SJSA1 (cell line): ENCODE results near the gene SLC9A4. TPM values are rescaled to one million over a fixed set of nuclear protein-coding genes. Genes with fewer than 3 reads are reported as not detected.

Experiments
- DNase-seq, 2 experiments: peaks; one replicate each; pipeline ENCODE4 v3.0.0-alpha.2; 2015 to 2020; ENCODE audit warnings: low spot score in 2 of 2, low read depth in 1 of 2
- H3K27ac ChIP-seq: fragments of 250-450 bp; sonication (Bioruptor Pico); 2 replicates; pipeline ENCODE4 v1.5.1; 2020; ENCODE audit warnings: mild to moderate bottlenecking, moderate library complexity
- H3K27me3 ChIP-seq: fragments of 250-450 bp; sonication (Bioruptor Pico); replicated peaks from 2 replicates; pipeline ENCODE4 v1.5.1; 2020; ENCODE audit warnings: mild to moderate bottlenecking, moderate library complexity
- H3K36me3 ChIP-seq: fragments of 250-450 bp; sonication (Bioruptor Pico); 2 replicates; pipeline ENCODE4 v1.5.1; 2020; ENCODE audit warnings: mild to moderate bottlenecking
- H3K4me1 ChIP-seq: fragments of 250-450 bp; sonication (Bioruptor Pico); replicated peaks from 2 replicates; pipeline ENCODE4 v1.6.1; 2021; ENCODE audit warnings: mild to moderate bottlenecking
- H3K4me3 ChIP-seq: fragments of 250-450 bp; sonication (Bioruptor Pico); 2 replicates; pipeline ENCODE4 v1.5.1; 2020; ENCODE audit warnings: mild to moderate bottlenecking
- H3K9me3 ChIP-seq: fragments of 250-450 bp; sonication (Bioruptor Pico); replicated peaks from 2 replicates; pipeline ENCODE4 v1.5.1; 2020; ENCODE audit warnings: mild to moderate bottlenecking
- total RNA-seq: library from RNA; depleted of rRNA; stranded (reverse); fragments of >200 nt; shearing (Covaris generic); gene quantifications from 2 replicates; pipeline ENCODE4 v1.2.3, GENCODE V29; 2014

SLC9A4 gene
- total RNA-seq, 1 experiment from 2014 or later, result not detected

- Histone ChIP-seq H3K4me1 (peaks cover 23% of the 10 kb centered on the region), H3K4me3 (no peak overlapping the region), H3K36me3 (no peaks in the 10 kb centered on the region)
These were observed 42.8 kb downstream of the SLC9A4 start for GRCh38 chr2:102515851-102516250.

DNA sequence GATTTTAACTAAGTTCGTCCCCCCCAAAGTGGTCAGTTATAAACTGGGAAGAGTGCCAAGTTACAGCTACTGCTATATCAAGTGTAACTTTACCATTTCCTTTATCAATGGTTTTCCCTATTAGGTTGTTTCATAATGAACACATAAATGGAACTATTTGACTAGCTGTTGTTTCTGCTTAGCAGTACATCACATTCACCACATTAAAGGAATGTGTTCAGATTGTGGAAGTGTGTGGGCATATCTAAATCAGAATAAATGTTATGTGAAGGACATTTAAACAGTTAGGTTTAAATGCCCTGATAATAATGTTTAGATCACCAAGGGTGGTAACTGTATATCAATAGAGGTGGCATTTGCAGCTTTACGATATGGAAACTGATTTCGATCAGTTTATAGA lies 45.1 kb downstream of the SLC9A4 start:
- peaks cover 18% of the 10 kb centered on the region for H3K4me1 ChIP-seq
- H3K27ac ChIP-seq, result no peak overlapping the region
- H3K27me3 ChIP-seq, result no peaks in the 10 kb centered on the region
- no peak overlapping the region for H3K4me3 ChIP-seq
- peaks cover 3% of the 10 kb centered on the region; the same call in 1 of the 2 replicates for H3K9me3 ChIP-seq
- H3K36me3 ChIP-seq, result no peaks in the 10 kb centered on the region
- no peak for DNase-seq

More at GRCh38 chr2:102515851-102516250, 42.8 kb downstream of the SLC9A4 start:
- H3K27me3 ChIP-seq, result no peaks in the 10 kb centered on the region
- no peak for DNase-seq
- H3K27ac ChIP-seq, result no peak overlapping the region
- peaks cover 3% of the 10 kb centered on the region; the same call in 1 of the 2 replicates for H3K9me3 ChIP-seq

DNA sequence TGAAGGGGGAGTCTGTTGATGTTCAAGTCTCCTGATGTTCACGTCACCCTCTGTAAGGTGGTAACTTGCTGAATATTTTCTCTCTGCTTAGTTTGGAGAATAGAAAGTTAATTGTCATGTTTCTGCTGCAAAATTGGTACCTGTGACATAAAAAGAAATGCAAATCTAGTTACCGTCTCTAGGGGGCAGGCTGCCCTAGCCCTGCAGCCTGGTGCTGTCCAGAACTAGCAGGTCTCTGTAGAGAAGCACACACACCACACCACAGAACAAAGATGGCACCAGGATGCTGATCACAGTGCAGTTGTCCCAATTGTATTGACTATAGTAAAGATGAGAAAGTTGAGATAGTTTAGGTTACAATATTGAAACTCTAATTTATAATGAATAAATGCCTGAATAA lies 47.0 kb downstream of the SLC9A4 start:
- Histone ChIP-seq H3K4me3 (no peak overlapping the region), H3K9me3 (no peaks in the 10 kb centered on the region; the same call in 1 of the 2 replicates), H3K4me1 (peaks cover 1% of the 10 kb centered on the region), H3K27ac (no peak overlapping the region), H3K36me3 (no peaks in the 10 kb centered on the region), H3K27me3 (no peaks in the 10 kb centered on the region)
- no peak for DNase-seq

DNA sequence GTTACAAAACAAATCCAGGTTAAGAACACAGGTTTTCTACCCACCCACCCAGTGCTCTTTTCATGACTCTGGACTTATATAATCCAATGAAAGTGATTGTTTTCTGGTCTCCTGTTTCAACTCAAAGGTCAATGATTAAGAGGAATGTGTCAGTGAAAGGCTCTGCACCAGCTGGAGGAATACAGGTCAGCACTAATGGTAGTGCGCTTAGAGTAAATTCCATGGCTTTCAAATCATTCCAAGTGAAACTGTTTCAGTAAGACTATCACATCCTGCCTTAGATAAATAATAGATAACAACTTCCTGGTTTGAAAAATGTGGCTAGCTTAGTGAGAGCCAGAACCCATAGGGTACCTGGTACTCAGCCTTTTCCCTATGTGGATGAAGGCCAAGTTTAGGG lies 47.8 kb downstream of the SLC9A4 start:
- Histone ChIP-seq H3K9me3 (no peaks in the 10 kb centered on the region; the same call in 1 of the 2 replicates), H3K27ac (no peak overlapping the region), H3K27me3 (no peaks in the 10 kb centered on the region), H3K4me1 (no peaks in the 10 kb centered on the region), H3K4me3 (no peak overlapping the region), H3K36me3 (no peaks in the 10 kb centered on the region)
- no peak for DNase-seq

DNA sequence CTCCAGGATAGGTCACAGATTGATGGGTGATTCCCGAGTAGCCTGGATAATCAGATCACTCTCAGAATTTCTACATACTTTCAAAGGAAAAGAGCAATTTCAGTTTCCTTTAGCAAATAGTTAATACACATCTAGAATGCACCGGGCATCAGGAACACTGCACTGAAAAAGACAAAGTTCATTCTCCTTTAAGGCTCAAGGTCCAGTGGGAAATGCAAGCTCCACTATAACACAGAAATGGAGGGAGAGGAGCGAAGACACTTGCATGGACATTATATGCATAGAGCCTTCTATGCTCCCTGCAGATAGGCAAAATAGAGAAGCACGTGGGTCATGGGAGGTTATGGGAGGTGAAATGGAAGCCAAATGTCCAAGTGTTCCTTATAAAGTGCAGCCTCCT lies 49.1 kb downstream of the SLC9A4 start:
- no peaks in the 10 kb centered on the region for H3K36me3 ChIP-seq
- H3K4me3 ChIP-seq, result no peak overlapping the region
- H3K27me3 ChIP-seq, result 0 out of 2 replicates have a peak, but pooled peaks cover 7% of the 10 kb centered on the region
- no peak overlapping the region for H3K27ac ChIP-seq
- DNase-seq, result no peak
- no peaks in the 10 kb centered on the region for H3K4me1 ChIP-seq
- H3K9me3 ChIP-seq, result no peaks in the 10 kb centered on the region; the same call in 1 of the 2 replicates

DNA sequence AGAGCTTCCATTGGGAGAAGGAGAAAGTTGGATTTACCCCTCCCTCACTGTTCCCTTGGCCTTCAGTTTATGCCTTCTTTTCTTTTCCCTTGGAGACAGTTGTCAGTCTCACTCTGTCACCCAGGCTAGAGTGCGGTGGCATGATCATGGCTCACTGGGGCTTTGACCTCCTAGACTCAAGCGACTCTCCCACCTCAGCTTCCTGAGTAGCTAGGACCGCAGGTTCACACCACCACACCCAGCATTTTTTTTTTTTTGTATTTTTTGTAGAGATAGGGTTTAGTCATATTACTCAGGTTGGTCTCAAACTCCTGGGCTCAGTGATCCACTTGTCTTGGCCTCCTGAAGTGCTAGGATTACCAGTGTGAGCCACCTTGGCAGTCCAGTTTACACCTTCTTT lies 49.9 kb downstream of the SLC9A4 start:
- H3K27me3 ChIP-seq, result 0 out of 2 replicates have a peak, but pooled peaks cover 7% of the 10 kb centered on the region
- no peak overlapping the region for H3K27ac ChIP-seq
- DNase-seq, result no peak
- no peaks in the 10 kb centered on the region for H3K4me1 ChIP-seq
- H3K36me3 ChIP-seq, result no peaks in the 10 kb centered on the region
- no peak overlapping the region for H3K4me3 ChIP-seq
- H3K9me3 ChIP-seq, result no peaks in the 10 kb centered on the region; the same call in 1 of the 2 replicates

DNA sequence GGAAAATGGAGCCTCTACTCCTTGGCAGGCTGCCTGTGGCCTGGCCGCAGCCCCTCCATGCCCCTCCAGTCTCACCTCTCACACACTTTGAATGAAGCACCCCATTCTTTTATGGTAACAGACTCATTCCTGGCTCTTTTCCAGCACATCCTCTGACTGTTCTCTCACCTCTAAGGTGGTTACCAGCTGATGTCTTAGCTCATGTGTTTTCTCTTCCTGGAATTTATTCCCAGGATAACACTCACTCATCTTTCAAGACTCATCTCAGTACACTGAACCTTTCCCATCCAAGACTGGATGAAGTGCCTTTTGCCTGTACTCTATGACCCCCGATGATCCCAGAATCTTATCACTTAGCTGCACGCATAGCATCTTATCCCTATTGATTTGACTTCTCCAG lies 50.6 kb downstream of the SLC9A4 start:
- Histone ChIP-seq H3K27ac (no peak overlapping the region), H3K36me3 (no peaks in the 10 kb centered on the region), H3K27me3 (0 out of 2 replicates have a peak, but pooled peaks cover 7% of the 10 kb centered on the region), H3K4me3 (no peak overlapping the region), H3K9me3 (no peaks in the 10 kb centered on the region; the same call in 1 of the 2 replicates), H3K4me1 (no peaks in the 10 kb centered on the region)
- DNase-seq, result no peak

DNA sequence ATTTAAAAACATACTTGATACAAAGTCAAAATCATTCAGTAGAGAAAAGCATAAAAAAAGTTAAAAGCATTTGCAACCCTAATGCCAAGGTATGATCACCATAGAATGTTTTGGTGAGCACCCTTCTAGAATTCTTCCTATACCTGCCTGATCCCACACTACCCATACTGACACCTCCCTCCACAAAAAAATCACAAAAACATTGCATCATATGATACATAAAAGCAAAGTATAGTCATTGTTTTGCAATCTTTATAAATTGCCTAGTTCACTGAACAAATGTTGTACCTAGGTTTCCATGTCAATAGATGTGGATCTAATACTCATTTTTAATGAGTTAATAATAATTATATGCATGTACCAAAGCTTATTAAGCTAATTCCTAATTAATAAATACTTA lies 54.1 kb downstream of the SLC9A4 start:
- Histone ChIP-seq H3K4me1 (no peaks in the 10 kb centered on the region), H3K27me3 (0 out of 2 replicates have a peak, but pooled peaks cover 7% of the 10 kb centered on the region), H3K36me3 (no peaks in the 10 kb centered on the region), H3K4me3 (no peak overlapping the region), H3K27ac (no peak overlapping the region), H3K9me3 (no peaks in the 10 kb centered on the region)
- no peak for DNase-seq

DNA sequence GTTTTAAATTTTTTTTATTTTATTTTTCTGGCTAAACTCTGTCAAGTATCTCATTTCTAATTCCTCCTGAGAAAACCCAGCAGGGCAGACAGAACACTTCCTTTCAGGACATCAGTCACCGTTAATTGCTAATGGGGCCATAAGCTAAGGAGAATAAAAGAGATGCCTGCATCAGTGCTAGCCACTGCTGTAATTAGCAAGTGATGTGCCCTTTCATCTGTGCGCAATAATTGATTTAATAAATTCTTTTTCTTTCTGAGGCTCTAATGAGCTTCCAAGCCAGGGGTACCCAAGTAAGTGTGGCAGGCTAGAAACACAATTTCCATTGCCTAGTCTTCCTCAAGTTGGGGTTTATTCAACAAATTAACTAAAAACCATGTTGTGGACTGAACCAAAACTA lies 65.5 kb downstream of the SLC9A4 start:
- Histone ChIP-seq H3K27me3 (0 out of 2 replicates have a peak, but pooled peaks cover 3% of the 10 kb centered on the region), H3K27ac (no peak overlapping the region), H3K4me3 (no peak overlapping the region), H3K4me1 (no peaks in the 10 kb centered on the region), H3K36me3 (no peaks in the 10 kb centered on the region), H3K9me3 (no peaks in the 10 kb centered on the region)
- DNase-seq, result no peak

DNA sequence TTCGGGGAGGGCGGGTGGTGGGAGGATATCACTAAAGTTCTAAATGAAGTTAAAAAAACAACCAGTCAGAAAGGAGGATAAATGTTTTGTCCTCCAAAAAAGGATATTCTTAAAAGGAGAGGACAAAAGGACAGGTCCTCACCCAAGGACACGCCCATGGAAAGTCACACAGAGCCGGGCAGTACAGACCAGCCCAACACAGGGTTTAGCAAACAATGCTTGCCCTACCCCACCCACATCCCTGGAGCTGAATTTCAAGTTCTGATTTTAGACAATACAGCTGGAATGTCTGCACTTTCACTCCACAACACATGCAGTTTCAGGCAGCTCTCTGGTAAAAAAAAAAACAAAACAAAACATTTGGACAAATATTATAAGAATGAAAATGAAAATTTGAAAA lies 67.9 kb downstream of the SLC9A4 start:
- no peak overlapping the region for H3K27ac ChIP-seq
- H3K4me1 ChIP-seq, result no peaks in the 10 kb centered on the region
- no peaks in the 10 kb centered on the region for H3K9me3 ChIP-seq
- no peaks in the 10 kb centered on the region for H3K36me3 ChIP-seq
- DNase-seq, result no peak
- no peak overlapping the region for H3K4me3 ChIP-seq
- 0 out of 2 replicates have a peak, but pooled peaks cover 3% of the 10 kb centered on the region for H3K27me3 ChIP-seq

DNA sequence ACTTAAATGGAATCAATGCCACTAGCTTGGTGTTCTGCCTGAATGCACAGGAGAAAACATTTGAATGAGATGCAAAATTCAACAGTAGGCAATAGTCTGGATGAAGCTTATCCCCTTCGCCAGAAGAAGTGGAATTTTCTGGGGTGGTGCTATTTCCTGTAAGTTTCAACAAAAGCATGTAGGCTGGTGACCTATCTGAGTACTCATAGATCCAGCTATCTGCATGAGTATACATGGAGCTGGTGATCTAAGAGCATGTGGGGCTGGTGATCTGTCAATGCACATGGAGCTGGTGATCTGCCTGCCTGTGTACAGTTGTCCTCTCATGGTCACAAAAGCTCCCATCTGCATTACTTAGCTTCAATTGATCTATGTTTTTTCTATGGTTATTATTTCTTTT lies 71.2 kb downstream of the SLC9A4 start:
- no peak overlapping the region for H3K4me3 ChIP-seq
- H3K4me1 ChIP-seq, result no peaks in the 10 kb centered on the region
- no peak for DNase-seq
- no peaks in the 10 kb centered on the region for H3K36me3 ChIP-seq
- H3K9me3 ChIP-seq, result no peaks in the 10 kb centered on the region; the same call in none of the 2 replicates
- no peaks in the 10 kb centered on the region for H3K27me3 ChIP-seq
- no peak overlapping the region for H3K27ac ChIP-seq

DNA sequence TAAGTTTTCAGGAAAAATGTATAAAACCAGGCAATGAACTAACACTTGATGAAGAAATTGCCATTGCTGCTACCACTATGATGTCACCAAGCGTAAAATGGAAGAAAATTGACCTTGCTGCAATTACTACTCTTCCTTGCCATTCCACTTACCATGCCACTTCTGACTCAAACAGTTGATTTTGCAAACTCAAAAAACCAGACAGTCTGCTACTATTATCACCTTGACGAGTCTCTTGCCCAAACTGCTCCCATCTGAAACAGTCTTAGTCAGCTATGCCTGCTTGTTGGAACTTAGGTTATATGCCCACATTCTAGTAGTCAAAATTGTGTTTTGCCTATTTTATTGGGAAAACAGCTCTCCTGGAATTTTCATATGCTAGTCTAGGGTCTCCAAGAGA lies 74.4 kb downstream of the SLC9A4 start:
- peaks cover 2% of the 10 kb centered on the region for H3K9me3 ChIP-seq
- no peaks in the 10 kb centered on the region for H3K4me1 ChIP-seq
- DNase-seq, result no peak
- H3K4me3 ChIP-seq, result no peak overlapping the region
- no peaks in the 10 kb centered on the region for H3K36me3 ChIP-seq
- H3K27ac ChIP-seq, result no peak overlapping the region
- H3K27me3 ChIP-seq, result no peaks in the 10 kb centered on the region

DNA sequence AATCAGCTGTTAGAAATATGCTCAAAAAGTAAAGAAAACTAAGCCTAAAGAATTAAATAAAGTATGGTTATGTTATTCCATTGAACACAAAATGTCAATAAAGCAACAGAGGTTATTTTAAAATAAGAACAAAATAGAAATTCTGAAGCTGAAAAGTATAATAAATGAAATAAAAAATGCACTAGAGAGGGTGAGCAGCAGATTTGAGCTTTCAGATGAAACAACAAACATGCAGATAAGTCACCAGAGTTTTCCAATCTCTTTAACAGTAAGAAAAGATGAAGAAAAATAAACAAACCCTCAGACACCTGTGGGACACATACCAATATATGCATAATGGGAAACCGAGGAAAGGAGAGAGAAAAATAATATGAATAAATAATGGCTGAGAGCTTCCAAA lies 76.0 kb downstream of the SLC9A4 start:
- Histone ChIP-seq H3K4me1 (no peaks in the 10 kb centered on the region), H3K27ac (no peak overlapping the region), H3K4me3 (no peak overlapping the region), H3K9me3 (peaks cover 2% of the 10 kb centered on the region), H3K36me3 (no peaks in the 10 kb centered on the region), H3K27me3 (no peaks in the 10 kb centered on the region)
- DNase-seq, result no peak

DNA sequence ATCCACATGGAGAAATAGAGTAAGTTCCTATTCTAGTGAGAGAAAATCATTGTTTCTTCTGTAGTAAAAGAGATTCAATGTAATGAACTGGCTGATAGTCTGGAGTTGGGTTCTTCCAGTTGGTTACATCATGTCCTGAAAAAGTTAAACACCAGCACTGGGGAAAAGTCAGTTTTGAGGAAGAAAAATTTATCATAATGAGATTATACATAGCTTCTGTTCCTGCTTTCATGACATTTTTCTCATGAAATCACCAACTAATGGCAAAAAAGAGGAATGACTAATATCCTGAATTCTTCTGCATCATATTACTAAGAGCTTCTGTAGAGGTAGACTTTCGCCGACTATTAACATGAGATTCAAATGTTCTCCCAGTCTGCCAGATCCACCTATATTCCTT lies 77.1 kb downstream of the SLC9A4 start:
- H3K27ac ChIP-seq, result no peak overlapping the region
- no peaks in the 10 kb centered on the region for H3K36me3 ChIP-seq
- no peak for DNase-seq

More for the DNA sequence above, 77.1 kb downstream of the SLC9A4 start:
- H3K9me3 ChIP-seq, result peaks cover 2% of the 10 kb centered on the region
- H3K4me3 ChIP-seq, result no peak overlapping the region
- no peaks in the 10 kb centered on the region for H3K4me1 ChIP-seq
- H3K27me3 ChIP-seq, result no peaks in the 10 kb centered on the region; the same call in 1 of the 2 replicates
